GM12878 (cell line): ENCODE data around the gene STARD3. TPM values are rescaled to one million over a fixed set of nuclear protein-coding genes. Genes with fewer than 3 reads are reported as not detected.

Experiments used
- ATF7 ChIP-seq: fragments of 450-650 bp; IDR thresholded peaks from 2 replicates; pipeline ENCODE4 v1.6.1; 2016; ENCODE audit warnings: low read depth, mild to moderate bottlenecking
- BHLHE40 ChIP-seq, 2 experiments: fragments of 450-650 bp in 1 of 2; IDR thresholded peaks; 2 replicates each; pipeline ENCODE4 v1.6.1; 2011 to 2017; ENCODE audit warnings: low read depth in 2 of 2, borderline replicate concordance in 1 of 2, improper control_type of control experiment in 1 of 2, low read length in 1 of 2, mild to moderate bottlenecking in 1 of 2
- BMI1 ChIP-seq: fragments of 450-650 bp; IDR thresholded peaks from 2 replicates; pipeline ENCODE4 v1.6.1; 2016; ENCODE audit warnings: mild to moderate bottlenecking, moderate library complexity, borderline replicate concordance
- CHD4 ChIP-seq: fragments of 200-600 bp; sonication (generic); IDR thresholded peaks from 2 replicates; pipeline ENCODE4 v1.6.1; 2016; ENCODE audit warnings: mild to moderate bottlenecking
- CTCF ChIP-seq, 3 experiments: IDR thresholded peaks in 2 of 3; conservative IDR thresholded peaks in 1 of 3; 2 replicates each; pipeline ENCODE4 v1.5.1; 2011; ENCODE audit warnings: low read depth in 3 of 3, low read length in 3 of 3, mild to moderate bottlenecking in 3 of 3, control low read depth in 2 of 3, moderate library complexity in 2 of 3, inconsistent platforms in 1 of 3, mixed read lengths in 1 of 3; ENCODE audit not compliant: control insufficient read depth in 2 of 3, insufficient read depth in 1 of 3; ENCODE audit errors: extremely low read depth in 1 of 3
- HDAC2 ChIP-seq: fragments of 200-600 bp; sonication (generic); IDR thresholded peaks from 2 replicates; pipeline ENCODE4 v1.6.1; 2017
- IKZF1 ChIP-seq: fragments of 450-650 bp; conservative IDR thresholded peaks from 2 replicates; pipeline ENCODE4 v1.6.1; 2017; ENCODE audit warnings: antibody characterized with exemption, mild to moderate bottlenecking
- MAX ChIP-seq: IDR thresholded peaks from 2 replicates; pipeline ENCODE4 v1.6.1; 2012; ENCODE audit warnings: low read depth, low read length, improper control_type of control experiment
- MXI1 ChIP-seq: fragments of 150-350 bp; IDR thresholded peaks from 2 replicates; pipeline ENCODE4 v1.6.1; 2011; ENCODE audit warnings: low read depth, mild to moderate bottlenecking, inconsistent platforms, low read length, improper control_type of control experiment
- MYC ChIP-seq: IDR thresholded peaks from 2 replicates; pipeline ENCODE4 v1.6.1; 2011; ENCODE audit warnings: mild to moderate bottlenecking, low read length, moderate library complexity, inconsistent platforms; ENCODE audit not compliant: insufficient read depth, insufficient replicate concordance, insufficient read length, severe bottlenecking
- NFYA ChIP-seq: IDR thresholded peaks from 2 replicates; pipeline ENCODE4 v1.6.1; 2011; ENCODE audit warnings: low read depth, mild to moderate bottlenecking, low read length, improper control_type of control experiment, borderline replicate concordance
- NFYB ChIP-seq: IDR thresholded peaks from 2 replicates; pipeline ENCODE4 v1.6.1; 2011; ENCODE audit warnings: low read depth, mild to moderate bottlenecking, low read length, improper control_type of control experiment, moderate library complexity; ENCODE audit not compliant: insufficient read depth
- POU2F2 ChIP-seq: IDR thresholded peaks from 3 replicates; pipeline ENCODE4 v1.6.1; 2011; ENCODE audit warnings: low read depth, mild to moderate bottlenecking, low read length, borderline replicate concordance
- RBBP5 ChIP-seq: fragments of 200-600 bp; sonication (generic); conservative IDR thresholded peaks from 2 replicates; pipeline ENCODE4 v1.6.1; 2016
- RELA ChIP-seq: fragments of 450-650 bp; IDR thresholded peaks from 2 replicates; pipeline ENCODE4 v1.8.0; 2014; ENCODE audit warnings: borderline replicate concordance; ENCODE audit not compliant: partially characterized antibody
- SP1 ChIP-seq: IDR thresholded peaks from one replicate; pipeline ENCODE4 v1.6.1; 2011; ENCODE audit warnings: low read depth, low read length
- YY1 ChIP-seq: IDR thresholded peaks from 2 replicates; pipeline ENCODE4 v1.6.1; 2011; ENCODE audit warnings: low read depth, mild to moderate bottlenecking, low read length
- ZNF207 ChIP-seq: fragments of 450-650 bp; IDR thresholded peaks from 2 replicates; pipeline ENCODE4 v1.6.1; 2014; ENCODE audit warnings: antibody characterized with exemption, mild to moderate bottlenecking, borderline replicate concordance
- ZNF24 ChIP-seq: fragments of 450-650 bp; IDR thresholded peaks from 2 replicates; pipeline ENCODE4 v1.6.1; 2017; ENCODE audit warnings: antibody characterized with exemption, mild to moderate bottlenecking
- ZSCAN29 ChIP-seq: fragments of 450-650 bp; IDR thresholded peaks from 2 replicates; pipeline ENCODE4 v1.6.1; 2017; ENCODE audit warnings: mild to moderate bottlenecking, moderate library complexity
- ZZZ3 ChIP-seq: IDR thresholded peaks from 2 replicates; pipeline ENCODE4 v1.6.1; 2011; ENCODE audit warnings: low read depth; ENCODE audit not compliant: control insufficient read depth, insufficient read length
- polyA plus RNA-seq, 11 experiments: library from polyadenylated mRNA; depleted of rRNA in 4 of 11; unstranded in 6 of 11; stranded (reverse) in 5 of 11; fragments of >200 nt; fragmentation: Nextera tagmentation in 4 of 11; fragmentation: Illumina TruSeq in 1 of 11; extraction: Ambion mirVana in 4 of 11; extraction: Trizol in 1 of 11; gene quantifications; 1 replicate in 1 of 11; 2 replicates in 10 of 11; pipeline versions ENCODE4 v1.2.1 to v1.2.3, GENCODE V29; 2011 to 2016; ENCODE audit warnings: inconsistent platforms in 2 of 11, missing spikeins in 2 of 11, low read depth in 1 of 11
- total RNA-seq, 4 experiments: library from RNA; depleted of rRNA in 3 of 4; stranded (reverse); fragments of >200 nt in 3 of 4; fragmentation: Illumina TruSeq in 1 of 4; extraction: Trizol in 1 of 4; gene quantifications; 2 replicates each; pipeline versions ENCODE4 v1.2.1 to v1.2.3, GENCODE V29; 2013 to 2021
- TF ChIP-seq, protein P1 (sequence below): fragments of 150-350 bp; IDR thresholded peaks from 2 replicates; pipeline ENCODE4 v1.6.1; 2016; ENCODE audit warnings: low read depth, low read length
- TF ChIP-seq, protein P2 (sequence below): fragments of 150-350 bp; IDR thresholded peaks from 2 replicates; pipeline ENCODE4 v1.6.1; 2014; ENCODE audit warnings: mild to moderate bottlenecking, low read depth, low read length

Gene STARD3
- total and polyA plus RNA-seq, 10 of the 15 experiments (the other 5 are each of a cell fraction or from before 2014, with no cell fraction given), result 0.08 to 62.7 (median 27.5) TPM

- TF ChIP-seq, protein P1, sequence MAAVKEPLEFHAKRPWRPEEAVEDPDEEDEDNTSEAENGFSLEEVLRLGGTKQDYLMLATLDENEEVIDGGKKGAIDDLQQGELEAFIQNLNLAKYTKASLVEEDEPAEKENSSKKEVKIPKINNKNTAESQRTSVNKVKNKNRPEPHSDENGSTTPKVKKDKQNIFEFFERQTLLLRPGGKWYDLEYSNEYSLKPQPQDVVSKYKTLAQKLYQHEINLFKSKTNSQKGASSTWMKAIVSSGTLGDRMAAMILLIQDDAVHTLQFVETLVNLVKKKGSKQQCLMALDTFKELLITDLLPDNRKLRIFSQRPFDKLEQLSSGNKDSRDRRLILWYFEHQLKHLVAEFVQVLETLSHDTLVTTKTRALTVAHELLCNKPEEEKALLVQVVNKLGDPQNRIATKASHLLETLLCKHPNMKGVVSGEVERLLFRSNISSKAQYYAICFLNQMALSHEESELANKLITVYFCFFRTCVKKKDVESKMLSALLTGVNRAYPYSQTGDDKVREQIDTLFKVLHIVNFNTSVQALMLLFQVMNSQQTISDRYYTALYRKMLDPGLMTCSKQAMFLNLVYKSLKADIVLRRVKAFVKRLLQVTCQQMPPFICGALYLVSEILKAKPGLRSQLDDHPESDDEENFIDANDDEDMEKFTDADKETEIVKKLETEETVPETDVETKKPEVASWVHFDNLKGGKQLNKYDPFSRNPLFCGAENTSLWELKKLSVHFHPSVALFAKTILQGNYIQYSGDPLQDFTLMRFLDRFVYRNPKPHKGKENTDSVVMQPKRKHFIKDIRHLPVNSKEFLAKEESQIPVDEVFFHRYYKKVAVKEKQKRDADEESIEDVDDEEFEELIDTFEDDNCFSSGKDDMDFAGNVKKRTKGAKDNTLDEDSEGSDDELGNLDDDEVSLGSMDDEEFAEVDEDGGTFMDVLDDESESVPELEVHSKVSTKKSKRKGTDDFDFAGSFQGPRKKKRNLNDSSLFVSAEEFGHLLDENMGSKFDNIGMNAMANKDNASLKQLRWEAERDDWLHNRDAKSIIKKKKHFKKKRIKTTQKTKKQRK, result no peak
- TF ChIP-seq ATF7 (no peak), NFYA (peak; percentile 65), MYC (no peak), MAX (no peak), ZNF24 (peak; percentile 66), BHLHE40 (IDR thresholded peaks at IDR 0.05; ENCODE audit: borderline replicate concordance in 1 of 2, low read depth in 2 of 2, low read length in 1 of 2) (peak; percentile 28 to 57; a peak in 2 of 4 replicates), YY1 (peak; percentile 86), POU2F2 (peak; percentile 73; the same call in 2 of the 3 replicates), RBBP5 (no peak), BMI1 (no peak), HDAC2 (no peak), ZSCAN29 (0 out of 2 replicates have a peak, but pooled peaks have one; percentile 53), CTCF (IDR thresholded peaks at IDR 0.05 in 2 of 3, conservative IDR thresholded peaks at IDR 0.05 in 1 of 3; ENCODE audit: control insufficient read depth in 2 of 3, extremely low read depth in 1 of 3, insufficient read depth in 1 of 3, low read depth in 3 of 3, low read length in 3 of 3) (peak; percentile 100; a peak in 5 of 6 replicates), MXI1 (no peak), CHD4 (no peak), ZNF207 (no peak), NFYB (no peak), RELA (peak; percentile 46), SP1 (peak; percentile 27), IKZF1 (0 out of 2 replicates have a peak, but pooled peaks have one; percentile 24), ZZZ3 (no peak)
- TF ChIP-seq, protein P2, sequence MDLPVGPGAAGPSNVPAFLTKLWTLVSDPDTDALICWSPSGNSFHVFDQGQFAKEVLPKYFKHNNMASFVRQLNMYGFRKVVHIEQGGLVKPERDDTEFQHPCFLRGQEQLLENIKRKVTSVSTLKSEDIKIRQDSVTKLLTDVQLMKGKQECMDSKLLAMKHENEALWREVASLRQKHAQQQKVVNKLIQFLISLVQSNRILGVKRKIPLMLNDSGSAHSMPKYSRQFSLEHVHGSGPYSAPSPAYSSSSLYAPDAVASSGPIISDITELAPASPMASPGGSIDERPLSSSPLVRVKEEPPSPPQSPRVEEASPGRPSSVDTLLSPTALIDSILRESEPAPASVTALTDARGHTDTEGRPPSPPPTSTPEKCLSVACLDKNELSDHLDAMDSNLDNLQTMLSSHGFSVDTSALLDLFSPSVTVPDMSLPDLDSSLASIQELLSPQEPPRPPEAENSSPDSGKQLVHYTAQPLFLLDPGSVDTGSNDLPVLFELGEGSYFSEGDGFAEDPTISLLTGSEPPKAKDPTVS, result 0 out of 2 replicates have a peak, but pooled peaks have one; percentile 29
These were observed 15.2 kb upstream of the STARD3 start (continued) for GRCh38 chr17:39621523-39622379.
